ENCODE results near the gene KRTDAP. TPM values are rescaled to one million over a fixed set of nuclear protein-coding genes. Genes with fewer than 3 reads are reported as not detected.

The KRTDAP gene
- polyA plus RNA-seq, 1 of the 3 experiments (the other 2 are of a cell fraction): not detected

GRCh38 chr19:35539314-35539713 lies 49.0 kb upstream of the KRTDAP start:
- no peak overlapping the region for H2AFZ ChIP-seq (ENCODE audit: low read depth)
- 85% methylated on average over 6 of the region's 6 CpGs for WGBS (ENCODE audit: low lambda C conversion rate)
- H3K27me3 ChIP-seq (ENCODE audit: insufficient read depth): peaks cover 15% of the 10 kb centered on the region
- no peaks in the 10 kb centered on the region for H4K20me1 ChIP-seq (ENCODE audit: insufficient read depth)
- ChIA-PET POLR2A (no interaction called here), CTCF (no interaction called here)
- TF ChIP-seq MEF2A (IDR thresholded peaks at IDR 0.05; ENCODE audit: borderline replicate concordance, low read depth): no peak
- no peak for TF ChIP-seq GABPA (IDR thresholded peaks at IDR 0.05; ENCODE audit: low read depth)
- TF ChIP-seq FOSL2 (IDR thresholded peaks at IDR 0.05; ENCODE audit: borderline replicate concordance, low read depth): no peak
- TF ChIP-seq ZBTB33 (IDR thresholded peaks at IDR 0.05; ENCODE audit: borderline replicate concordance, low read depth): no peak
- no peak for TF ChIP-seq JUND (IDR thresholded peaks at IDR 0.05)
- TF ChIP-seq NRF1 (IDR thresholded peaks at IDR 0.05; ENCODE audit: low read depth, low read length): no peak
- TF ChIP-seq SIN3A (IDR thresholded peaks at IDR 0.05; ENCODE audit: borderline replicate concordance, low read depth, low read length): no peak
- no peak for TF ChIP-seq SMC3 (IDR thresholded peaks at IDR 0.05; ENCODE audit: low read depth, low read length)
- TF ChIP-seq EZH2phosphoT487 (IDR thresholded peaks at IDR 0.05; ENCODE audit: borderline replicate concordance, low read depth): no peak
- no peak for TF ChIP-seq MAX (IDR thresholded peaks at IDR 0.05; ENCODE audit: low read depth)
- no peak for TF ChIP-seq TCF12 (IDR thresholded peaks at IDR 0.05)
- TF ChIP-seq REST (IDR thresholded peaks at IDR 0.05; ENCODE audit: low read depth, low read length): no peak
- TF ChIP-seq FOXJ3 (CRISPR knock-in tag; IDR thresholded peaks at IDR 0.05): no peak
- no peak for TF ChIP-seq MXI1 (IDR thresholded peaks at IDR 0.05; ENCODE audit: low read depth, low read length)
- no peak overlapping the region for H3K4me3 ChIP-seq (ENCODE audit: low read depth in 2 of 2, low read length in 1 of 2)
- H3K9me3 ChIP-seq: no peaks in the 10 kb centered on the region
- no peak overlapping the region for H3K4me2 ChIP-seq
- H3K9ac ChIP-seq: no peak overlapping the region
- no peak overlapping the region for H3K27ac ChIP-seq (ENCODE audit: low read depth in 2 of 2, low read length in 1 of 2)
- H3K79me2 ChIP-seq (ENCODE audit: insufficient read depth): peaks cover 5% of the 10 kb centered on the region; the same call in 1 of the 2 replicates
- no peaks in the 10 kb centered on the region for H3F3A ChIP-seq (replicated peaks; ENCODE audit: insufficient read depth)
- H3K36me3 ChIP-seq (replicated peaks in 1 of 2; ENCODE audit: control insufficient read depth in 1 of 2, insufficient read depth in 2 of 2, low read length in 1 of 2): peaks cover 0 to 7% of the 10 kb centered on the region in 2 experiments
- no peak for DNase-seq
- no peaks in the 10 kb centered on the region for H3K9me2 ChIP-seq
- peaks cover 0 to 8% of the 10 kb centered on the region in 2 experiments; a peak in 2 of 4 replicates for H3K4me1 ChIP-seq (ENCODE audit: control insufficient read depth in 1 of 2, insufficient read depth in 2 of 2, low read depth in 1 of 2, low read length in 1 of 2)

All from SK-N-SH (cell line).